GM23338 (cell line): ENCODE measurements around the gene IL1RN.

ENCODE experiments used
- CREB1 ChIP-seq: fragments of 250-450 bp; sonication (Bioruptor Pico); IDR thresholded peaks from 2 replicates; pipeline ENCODE4 v1.5.0; 2020; ENCODE audit warnings: low read depth, mild to moderate bottlenecking, moderate library complexity
- CTCF ChIP-seq, 2 experiments: fragments of 200-600 bp in 1 of 2; sonication (generic) in 1 of 2; conservative IDR thresholded peaks; 2 replicates each; pipeline versions ENCODE4 v1.5.1 to v1.6.1; 2016 to 2017; ENCODE audit warnings: antibody characterized with exemption in 2 of 2, low read depth in 2 of 2, mild to moderate bottlenecking in 2 of 2, moderate library complexity in 1 of 2
- ETS1 ChIP-seq: IDR thresholded peaks from 2 replicates; pipeline ENCODE4 v1.6.1; 2016; ENCODE audit warnings: antibody characterized with exemption
- EZH2 ChIP-seq: fragments of 200-600 bp; sonication (generic); IDR thresholded peaks from one replicate; pipeline ENCODE4 v1.8.0; 2017; ENCODE audit warnings: antibody characterized with exemption, mild to moderate bottlenecking, low read depth; ENCODE audit not compliant: unreplicated experiment
- EZH2phosphoT487 ChIP-seq: fragments of 200-600 bp; sonication (generic); IDR thresholded peaks from one replicate; pipeline ENCODE4 v1.8.1; 2018; ENCODE audit warnings: antibody characterized with exemption; ENCODE audit not compliant: unreplicated experiment
- JUNB ChIP-seq: IDR thresholded peaks from one replicate; pipeline ENCODE4 v1.6.1; 2016; ENCODE audit warnings: antibody characterized with exemption; ENCODE audit not compliant: unreplicated experiment
- NANOG ChIP-seq: IDR thresholded peaks from 2 replicates; pipeline ENCODE4 v1.6.1; 2016; ENCODE audit warnings: antibody characterized with exemption, borderline replicate concordance
- POLR2AphosphoS5 ChIP-seq: IDR thresholded peaks from 2 replicates; pipeline ENCODE4 v1.6.1; 2016; ENCODE audit warnings: antibody characterized with exemption, low read depth
- REST ChIP-seq: IDR thresholded peaks from one replicate; pipeline ENCODE4 v1.6.1; 2018; ENCODE audit warnings: antibody characterized with exemption; ENCODE audit not compliant: unreplicated experiment
- STAT1 ChIP-seq: IDR thresholded peaks from one replicate; pipeline ENCODE4 v1.6.1; 2016; ENCODE audit warnings: antibody characterized with exemption; ENCODE audit not compliant: unreplicated experiment
- ZNF331 ChIP-seq: fragments of 250-450 bp; sonication (Bioruptor Pico); IDR thresholded peaks from 2 replicates; pipeline ENCODE4 v1.5.0; 2020; ENCODE audit warnings: low read depth, mild to moderate bottlenecking, moderate library complexity
- ZNF462 ChIP-seq: fragments of 250-450 bp; sonication (Bioruptor Pico); IDR thresholded peaks from 2 replicates; pipeline ENCODE4 v1.5.0; 2020; ENCODE audit warnings: mild to moderate bottlenecking, moderate library complexity

GRCh38 chr2:113127646-113128570 lies 510 bp downstream of the IL1RN start:
- no peak for TF ChIP-seq ZNF462 (CRISPR knock-in tag)
- no peak for TF ChIP-seq POLR2AphosphoS5
- no peak for TF ChIP-seq CTCF (conservative IDR thresholded peaks at IDR 0.05; ENCODE audit: low read depth in 2 of 2)
- no peak for TF ChIP-seq EZH2
- TF ChIP-seq REST, result no peak
- no peak for TF ChIP-seq ETS1
- TF ChIP-seq JUNB, result no peak
- TF ChIP-seq EZH2phosphoT487, result no peak
- no peak for TF ChIP-seq ZNF331 (CRISPR knock-in tag)
- no peak for TF ChIP-seq CREB1 (CRISPR knock-in tag)
- no peak for TF ChIP-seq STAT1
- no peak for TF ChIP-seq NANOG
